Measurements from ENCODE around the gene ANKRD11. TPM values are rescaled to one million over a fixed set of nuclear protein-coding genes. Genes with fewer than 3 reads are reported as not detected.

ANKRD11 gene
- total RNA-seq, 1 donor from 2014 or later, result 63.8 TPM

GRCh38 chr16:89417352-89417751 lies 73.0 kb downstream of the ANKRD11 start:
- no peak for TF ChIP-seq CTCF (IDR thresholded peaks at IDR 0.05; ENCODE audit: borderline replicate concordance)
- no peak for DNase-seq
- Histone ChIP-seq H3K27ac (replicated peaks) (no peak overlapping the region), H3K36me3 (no peaks in the 10 kb centered on the region), H3K4me3 (no peak overlapping the region), H3K4me1 (peaks cover 87% of the 10 kb centered on the region), H3K9me3 (replicated peaks) (no peaks in the 10 kb centered on the region), H3K27me3 (ENCODE audit: low read depth) (no peaks in the 10 kb centered on the region)
- intact Hi-C loops (cut with micrococcal nuclease), result no loop called here

- Histone ChIP-seq H3K9me3 (replicated peaks) (no peaks in the 10 kb centered on the region), H3K4me1 (peaks cover 92% of the 10 kb centered on the region), H3K27ac (replicated peaks) (no peak overlapping the region), H3K4me3 (no peak overlapping the region), H3K27me3 (ENCODE audit: low read depth) (no peaks in the 10 kb centered on the region), H3K36me3 (no peaks in the 10 kb centered on the region)
- peak; percentile 47 for DNase-seq
- intact Hi-C loops (cut with micrococcal nuclease), result no loop called here
- no peak for TF ChIP-seq CTCF (IDR thresholded peaks at IDR 0.05; ENCODE audit: borderline replicate concordance)
Measured at GRCh38 chr16:89413811-89414585, 76.4 kb downstream of the ANKRD11 start.

GRCh38 chr16:89412811-89413210 lies 77.5 kb downstream of the ANKRD11 start:
- peaks cover 92% of the 10 kb centered on the region for H3K4me1 ChIP-seq
- H3K9me3 ChIP-seq (replicated peaks), result no peaks in the 10 kb centered on the region
- no peaks in the 10 kb centered on the region for H3K36me3 ChIP-seq
- H3K27me3 ChIP-seq (ENCODE audit: low read depth), result no peaks in the 10 kb centered on the region
- DNase-seq, result peak; percentile 53
- peak overlapping the region; percentile 1 for H3K27ac ChIP-seq (replicated peaks)
- no peak overlapping the region for H3K4me3 ChIP-seq
- TF ChIP-seq CTCF (IDR thresholded peaks at IDR 0.05; ENCODE audit: borderline replicate concordance), result no peak
- intact Hi-C loops (cut with micrococcal nuclease), result no loop called here

GRCh38 chr16:89411335-89411850 lies 79.0 kb downstream of the ANKRD11 start:
- peak overlapping the region; percentile 25 for H3K4me3 ChIP-seq

GRCh38 chr16:89410794-89411309 lies 79.5 kb downstream of the ANKRD11 start:
- H3K36me3 ChIP-seq, result no peaks in the 10 kb centered on the region
- peaks cover 92% of the 10 kb centered on the region for H3K4me1 ChIP-seq
- no peaks in the 10 kb centered on the region for H3K27me3 ChIP-seq (ENCODE audit: low read depth)
- H3K9me3 ChIP-seq (replicated peaks), result no peaks in the 10 kb centered on the region
- H3K4me3 ChIP-seq, result peak overlapping the region; percentile 25
- peak overlapping the region; percentile 62 for H3K27ac ChIP-seq (replicated peaks)
- intact Hi-C loops (cut with micrococcal nuclease), result no loop called here
- DNase-seq, result peak; percentile 55
- TF ChIP-seq CTCF (IDR thresholded peaks at IDR 0.05; ENCODE audit: borderline replicate concordance), result peak; percentile 20

More at GRCh38 chr16:89411335-89411850, 79.0 kb downstream of the ANKRD11 start:
- no peak for DNase-seq
- Histone ChIP-seq H3K9me3 (replicated peaks) (no peaks in the 10 kb centered on the region), H3K27me3 (ENCODE audit: low read depth) (no peaks in the 10 kb centered on the region), H3K27ac (replicated peaks) (peak overlapping the region; percentile 62), H3K36me3 (no peaks in the 10 kb centered on the region), H3K4me1 (peaks cover 92% of the 10 kb centered on the region)
- intact Hi-C loops (cut with micrococcal nuclease), result no loop called here
- no peak for TF ChIP-seq CTCF (IDR thresholded peaks at IDR 0.05; ENCODE audit: borderline replicate concordance)
